Neural cell (in vitro differentiated cells): ENCODE measurements around the gene SORCS1. TPM values are rescaled to one million over a fixed set of nuclear protein-coding genes. Genes with fewer than 3 reads are reported as not detected.

ENCODE experiments used
- H2AFZ ChIP-seq: fragments of 200-600, 300-800 bp; sonication (generic), shearing (Covaris generic); 2 replicates; pipeline ENCODE4 v1.6.0; 2014; ENCODE audit warnings: low read depth, mild to moderate bottlenecking, antibody characterized with exemption, low read length, moderate library complexity
- H3F3A ChIP-seq: fragments of 200-600 bp; shearing (Covaris generic); 2 replicates; pipeline ENCODE4 v1.6.1; 2016; ENCODE audit warnings: mild to moderate bottlenecking, moderate library complexity, mixed read lengths, antibody characterized with exemption, low read length; ENCODE audit not compliant: insufficient read depth, poor library complexity, severe bottlenecking
- H3K27ac ChIP-seq: fragments of 200-600, 300-800 bp; sonication (generic), shearing (Covaris generic); 2 replicates; pipeline ENCODE4 v1.5.1; 2014; ENCODE audit warnings: mild to moderate bottlenecking, low read length, moderate library complexity
- H3K27me3 ChIP-seq: fragments of 300-800, 200-600 bp; sonication (generic), shearing (Covaris generic); 2 replicates; pipeline ENCODE4 v1.6.0; 2014; ENCODE audit warnings: mild to moderate bottlenecking, low read depth, low read length, moderate library complexity; ENCODE audit not compliant: insufficient read depth
- H3K36me3 ChIP-seq: fragments of 300-800, 200-600 bp; sonication (generic), shearing (Covaris generic); 2 replicates; pipeline ENCODE4 v1.5.1; 2014; ENCODE audit warnings: mild to moderate bottlenecking, antibody characterized with exemption, low read length, moderate library complexity; ENCODE audit not compliant: insufficient read depth
- H3K4me2 ChIP-seq: fragments of 300-800, 200-600 bp; sonication (generic), shearing (Covaris generic); 2 replicates; pipeline ENCODE4 v1.6.0; 2014; ENCODE audit warnings: mild to moderate bottlenecking, low read length
- H3K4me3 ChIP-seq: fragments of 300-800, 200-600 bp; sonication (generic), shearing (Covaris generic); 2 replicates; pipeline ENCODE4 v1.5.1; 2014; ENCODE audit warnings: mild to moderate bottlenecking, low read length, moderate library complexity
- H3K79me2 ChIP-seq: fragments of 200-600 bp; shearing (Covaris generic); replicated peaks from 2 replicates; pipeline ENCODE4 v1.6.0; 2014; ENCODE audit warnings: mild to moderate bottlenecking, low read length, moderate library complexity; ENCODE audit not compliant: insufficient read depth
- H3K9ac ChIP-seq: fragments of 300-800, 200-600 bp; sonication (generic), shearing (Covaris generic); 2 replicates; pipeline ENCODE4 v1.6.1; 2016; ENCODE audit warnings: mild to moderate bottlenecking, low read length, mixed read lengths
- H3K9me2 ChIP-seq: fragments of 200-600 bp; shearing (Covaris generic); 2 replicates; pipeline ENCODE4 v1.6.1; 2016; ENCODE audit warnings: mild to moderate bottlenecking, low read length, mixed read lengths; ENCODE audit not compliant: insufficient read depth
- H3K9me3 ChIP-seq: fragments of 200-600, 300-800 bp; sonication (generic), shearing (Covaris generic); 2 replicates; pipeline ENCODE4 v1.6.1; 2016; ENCODE audit warnings: mild to moderate bottlenecking, mixed run types, low read length, moderate library complexity, mixed read lengths
- H4K20me1 ChIP-seq: fragments of 200-600 bp; shearing (Covaris generic); 2 replicates; pipeline ENCODE4 v1.6.1; 2016; ENCODE audit warnings: mild to moderate bottlenecking, mixed run types; ENCODE audit not compliant: insufficient read depth
- EP300 ChIP-seq: fragments of 450-650 bp; conservative IDR thresholded peaks from 2 replicates; pipeline ENCODE4 v1.6.1; 2014; ENCODE audit warnings: antibody characterized with exemption, mild to moderate bottlenecking, moderate library complexity; ENCODE audit not compliant: poor library complexity, severe bottlenecking
- EZH2 ChIP-seq: fragments of 200-600, 300-800 bp; shearing (Covaris generic), sonication (generic); IDR thresholded peaks from 2 replicates; pipeline ENCODE4 v1.6.1; 2014; ENCODE audit warnings: antibody characterized with exemption, low read length, borderline replicate concordance, mild to moderate bottlenecking; ENCODE audit not compliant: insufficient read depth, poor library complexity, severe bottlenecking
- MXI1 ChIP-seq: fragments of 450-650 bp; conservative IDR thresholded peaks from 2 replicates; pipeline ENCODE4 v1.6.1; 2014; ENCODE audit warnings: antibody characterized with exemption, mild to moderate bottlenecking; ENCODE audit not compliant: poor library complexity, severe bottlenecking
- POLR2AphosphoS5 ChIP-seq: IDR thresholded peaks from 2 replicates; pipeline ENCODE4 v1.6.1; 2012
- RAD21 ChIP-seq: fragments of 450-650 bp; conservative IDR thresholded peaks from 2 replicates; pipeline ENCODE4 v1.6.1; 2014; ENCODE audit warnings: antibody characterized with exemption, mild to moderate bottlenecking, moderate library complexity
- SMC3 ChIP-seq: fragments of 450-650 bp; conservative IDR thresholded peaks from 2 replicates; pipeline ENCODE4 v1.6.1; 2014; ENCODE audit warnings: antibody characterized with exemption, mild to moderate bottlenecking, moderate library complexity; ENCODE audit not compliant: poor library complexity
- TAF1 ChIP-seq: IDR thresholded peaks from 2 replicates; pipeline ENCODE4 v1.6.1; 2012; ENCODE audit warnings: low read depth
- polyA plus RNA-seq: library from polyadenylated mRNA; depleted of rRNA; stranded (reverse); fragments of >200 nt; gene quantifications from 2 replicates; pipeline ENCODE4 v1.2.3, GENCODE V29; 2014
- TF ChIP-seq, protein P1 (sequence below): IDR thresholded peaks from 2 replicates; pipeline ENCODE4 v1.6.1; 2012; ENCODE audit warnings: borderline replicate concordance
- TF ChIP-seq, protein P2 (sequence below): fragments of 450-650 bp; IDR thresholded peaks from 2 replicates; pipeline ENCODE4 v1.5.1; 2014; ENCODE audit warnings: antibody characterized with exemption, mild to moderate bottlenecking, moderate library complexity; ENCODE audit not compliant: poor library complexity, severe bottlenecking

Gene SORCS1
- polyA plus RNA-seq, 1 donor from 2014 or later, result 27.0 TPM

DNA sequence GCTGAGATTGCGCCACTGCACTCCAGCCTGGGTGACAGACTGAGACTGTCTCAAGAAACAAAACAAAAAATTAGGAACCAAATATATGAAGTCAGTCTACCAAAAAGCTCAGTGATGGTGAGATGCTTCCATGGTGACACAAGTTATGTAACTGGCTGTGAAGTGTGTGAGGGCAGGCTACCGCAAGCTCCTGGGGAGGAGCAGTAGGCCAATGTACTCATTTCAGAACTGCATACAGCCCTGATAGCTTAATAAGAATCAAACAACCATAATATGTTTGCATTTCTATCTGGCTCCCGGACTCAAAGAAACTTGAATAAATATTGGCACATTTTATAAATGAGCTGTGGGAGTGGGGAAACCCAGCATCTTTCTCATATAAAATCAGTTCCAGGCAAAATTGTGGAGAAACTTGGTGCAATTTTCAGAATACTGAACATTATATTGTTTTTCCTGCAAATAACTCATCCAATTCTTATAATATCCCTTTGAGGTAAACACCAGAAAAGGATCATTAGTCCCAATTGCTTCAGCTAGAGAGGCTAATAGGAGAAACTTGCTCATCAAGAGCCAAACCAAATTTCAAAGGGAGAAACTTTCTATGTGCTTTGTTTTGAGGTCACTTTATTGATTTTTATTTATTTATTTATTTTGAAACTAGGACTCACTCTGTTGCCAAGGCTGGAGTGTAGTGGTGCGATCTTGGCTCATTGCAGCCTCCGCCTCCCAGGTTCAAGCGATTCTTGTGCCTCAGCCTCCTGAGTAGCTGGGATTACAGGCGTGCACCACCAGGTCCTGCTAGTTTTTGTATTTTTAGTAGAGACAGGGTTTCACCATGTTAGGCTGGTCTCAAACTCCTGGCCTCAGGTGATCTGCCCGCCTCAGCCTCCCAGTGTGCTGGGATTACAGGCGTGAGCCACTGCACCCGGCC, 127.0 kb downstream of the SORCS1 start:
- H4K20me1 ChIP-seq, result no peaks in the 10 kb centered on the region
- H3K9me2 ChIP-seq, result no peaks in the 10 kb centered on the region
- H3K4me3 ChIP-seq, result no peak overlapping the region
- no peak for TF ChIP-seq RAD21
- TF ChIP-seq EP300, result no peak
- TF ChIP-seq, protein P1, sequence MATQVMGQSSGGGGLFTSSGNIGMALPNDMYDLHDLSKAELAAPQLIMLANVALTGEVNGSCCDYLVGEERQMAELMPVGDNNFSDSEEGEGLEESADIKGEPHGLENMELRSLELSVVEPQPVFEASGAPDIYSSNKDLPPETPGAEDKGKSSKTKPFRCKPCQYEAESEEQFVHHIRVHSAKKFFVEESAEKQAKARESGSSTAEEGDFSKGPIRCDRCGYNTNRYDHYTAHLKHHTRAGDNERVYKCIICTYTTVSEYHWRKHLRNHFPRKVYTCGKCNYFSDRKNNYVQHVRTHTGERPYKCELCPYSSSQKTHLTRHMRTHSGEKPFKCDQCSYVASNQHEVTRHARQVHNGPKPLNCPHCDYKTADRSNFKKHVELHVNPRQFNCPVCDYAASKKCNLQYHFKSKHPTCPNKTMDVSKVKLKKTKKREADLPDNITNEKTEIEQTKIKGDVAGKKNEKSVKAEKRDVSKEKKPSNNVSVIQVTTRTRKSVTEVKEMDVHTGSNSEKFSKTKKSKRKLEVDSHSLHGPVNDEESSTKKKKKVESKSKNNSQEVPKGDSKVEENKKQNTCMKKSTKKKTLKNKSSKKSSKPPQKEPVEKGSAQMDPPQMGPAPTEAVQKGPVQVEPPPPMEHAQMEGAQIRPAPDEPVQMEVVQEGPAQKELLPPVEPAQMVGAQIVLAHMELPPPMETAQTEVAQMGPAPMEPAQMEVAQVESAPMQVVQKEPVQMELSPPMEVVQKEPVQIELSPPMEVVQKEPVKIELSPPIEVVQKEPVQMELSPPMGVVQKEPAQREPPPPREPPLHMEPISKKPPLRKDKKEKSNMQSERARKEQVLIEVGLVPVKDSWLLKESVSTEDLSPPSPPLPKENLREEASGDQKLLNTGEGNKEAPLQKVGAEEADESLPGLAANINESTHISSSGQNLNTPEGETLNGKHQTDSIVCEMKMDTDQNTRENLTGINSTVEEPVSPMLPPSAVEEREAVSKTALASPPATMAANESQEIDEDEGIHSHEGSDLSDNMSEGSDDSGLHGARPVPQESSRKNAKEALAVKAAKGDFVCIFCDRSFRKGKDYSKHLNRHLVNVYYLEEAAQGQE, result no peak
- no peak for TF ChIP-seq MXI1
- no peak for TF ChIP-seq POLR2AphosphoS5
- H3K79me2 ChIP-seq, result no peaks in the 10 kb centered on the region
- no peak overlapping the region for H2AFZ ChIP-seq
- H3K36me3 ChIP-seq, result no peaks in the 10 kb centered on the region
- no peaks in the 10 kb centered on the region for H3K27me3 ChIP-seq
- H3K9ac ChIP-seq, result no peak overlapping the region
- no peak overlapping the region for H3K4me2 ChIP-seq
- H3K27ac ChIP-seq, result no peak overlapping the region
- no peaks in the 10 kb centered on the region for H3K9me3 ChIP-seq
- no peaks in the 10 kb centered on the region for H3F3A ChIP-seq

DNA sequence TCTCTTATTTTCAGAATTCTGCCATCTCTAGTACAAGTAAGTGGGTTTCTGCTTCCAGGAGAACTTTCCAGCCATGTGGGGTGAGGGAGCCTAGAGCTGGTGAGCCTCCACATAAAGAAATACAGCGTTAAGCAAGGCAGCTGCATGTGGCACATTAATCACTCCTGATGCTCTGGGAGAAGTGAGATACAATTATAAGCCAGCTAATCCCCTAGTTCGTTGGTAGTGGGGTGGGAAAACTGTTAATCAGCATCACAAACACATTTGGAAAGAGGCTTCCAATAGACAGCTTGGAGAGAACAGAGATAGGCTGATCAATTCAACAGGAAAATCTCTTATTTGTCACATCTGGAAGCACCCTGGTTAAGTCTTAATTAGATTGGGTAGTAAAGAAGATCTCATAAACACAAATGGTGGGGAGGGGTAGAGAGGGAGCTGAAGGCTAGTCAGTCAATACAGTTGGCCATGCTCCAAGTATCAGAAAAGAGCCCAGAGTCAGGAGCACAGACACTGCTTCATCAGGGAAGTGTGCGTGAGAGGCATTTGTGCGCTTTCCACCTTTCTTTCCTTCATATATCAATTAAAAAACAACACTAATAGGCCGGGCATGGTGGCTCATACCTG, 130.6 kb downstream of the SORCS1 start:
- Histone ChIP-seq H3K36me3 (no peaks in the 10 kb centered on the region), H3K4me2 (no peak overlapping the region), H3K9me2 (no peaks in the 10 kb centered on the region), H3K9ac (no peak overlapping the region), H3F3A (no peaks in the 10 kb centered on the region), H3K27me3 (no peaks in the 10 kb centered on the region), H3K9me3 (no peaks in the 10 kb centered on the region), H3K27ac (no peak overlapping the region), H4K20me1 (no peaks in the 10 kb centered on the region), H3K4me3 (no peak overlapping the region), H3K79me2 (no peaks in the 10 kb centered on the region), H2AFZ (no peak overlapping the region)
- TF ChIP-seq TAF1, result no peak
- TF ChIP-seq, protein P1, result no peak
- no peak for TF ChIP-seq POLR2AphosphoS5
- no peak for TF ChIP-seq EZH2
- TF ChIP-seq MXI1, result no peak
- TF ChIP-seq RAD21, result no peak
- no peak for TF ChIP-seq SMC3
- TF ChIP-seq, protein P2, sequence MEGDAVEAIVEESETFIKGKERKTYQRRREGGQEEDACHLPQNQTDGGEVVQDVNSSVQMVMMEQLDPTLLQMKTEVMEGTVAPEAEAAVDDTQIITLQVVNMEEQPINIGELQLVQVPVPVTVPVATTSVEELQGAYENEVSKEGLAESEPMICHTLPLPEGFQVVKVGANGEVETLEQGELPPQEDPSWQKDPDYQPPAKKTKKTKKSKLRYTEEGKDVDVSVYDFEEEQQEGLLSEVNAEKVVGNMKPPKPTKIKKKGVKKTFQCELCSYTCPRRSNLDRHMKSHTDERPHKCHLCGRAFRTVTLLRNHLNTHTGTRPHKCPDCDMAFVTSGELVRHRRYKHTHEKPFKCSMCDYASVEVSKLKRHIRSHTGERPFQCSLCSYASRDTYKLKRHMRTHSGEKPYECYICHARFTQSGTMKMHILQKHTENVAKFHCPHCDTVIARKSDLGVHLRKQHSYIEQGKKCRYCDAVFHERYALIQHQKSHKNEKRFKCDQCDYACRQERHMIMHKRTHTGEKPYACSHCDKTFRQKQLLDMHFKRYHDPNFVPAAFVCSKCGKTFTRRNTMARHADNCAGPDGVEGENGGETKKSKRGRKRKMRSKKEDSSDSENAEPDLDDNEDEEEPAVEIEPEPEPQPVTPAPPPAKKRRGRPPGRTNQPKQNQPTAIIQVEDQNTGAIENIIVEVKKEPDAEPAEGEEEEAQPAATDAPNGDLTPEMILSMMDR, result no peak
- no peak for TF ChIP-seq EP300
